Measurements from ENCODE around the gene SRCIN1. TPM values are rescaled to one million over a fixed set of nuclear protein-coding genes. Genes with fewer than 3 reads are reported as not detected.
A peak's percentile ranks its signal among the peaks of the same experiment; 100 is the strongest.
"Not testable (repeated sequence)": the region's sequence is repeated elsewhere in the genome, so short reads cannot be mapped to it uniquely, and the experiment has no call there.

SRCIN1 gene
- total RNA-seq, 1 experiment from 2014 or later, result 0.08 TPM

DNA sequence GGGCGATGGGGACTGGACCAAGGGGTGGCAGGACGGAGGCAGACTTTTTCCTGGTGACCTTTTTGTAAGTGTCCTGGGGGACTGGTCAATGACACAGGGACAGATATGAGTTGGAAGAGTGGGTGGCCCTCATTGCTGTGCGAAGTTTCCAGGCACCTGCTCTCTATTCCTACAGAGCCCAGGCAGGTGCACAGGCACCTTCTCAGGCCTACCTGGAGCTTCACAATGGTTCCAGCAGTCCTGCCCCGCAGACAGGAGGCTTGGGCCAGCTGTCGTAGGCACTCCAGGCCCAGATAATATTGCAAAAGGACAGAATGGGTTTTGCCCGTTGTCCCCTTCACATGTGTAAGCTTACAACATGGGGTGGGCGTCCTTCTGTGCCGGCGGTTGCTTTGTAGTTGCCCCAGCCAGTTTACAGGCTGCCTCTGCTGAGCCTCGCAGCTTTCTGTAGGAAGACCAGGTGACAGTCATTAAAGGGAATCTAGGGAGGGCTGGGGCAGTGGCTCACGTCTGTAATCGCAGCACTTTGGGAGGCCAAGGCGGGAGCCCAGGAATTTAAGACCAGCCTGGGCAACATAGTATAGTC is 93.2 kb downstream of the SRCIN1 start:
- DNase-seq (ENCODE audit: low read depth), result no peak

DNA sequence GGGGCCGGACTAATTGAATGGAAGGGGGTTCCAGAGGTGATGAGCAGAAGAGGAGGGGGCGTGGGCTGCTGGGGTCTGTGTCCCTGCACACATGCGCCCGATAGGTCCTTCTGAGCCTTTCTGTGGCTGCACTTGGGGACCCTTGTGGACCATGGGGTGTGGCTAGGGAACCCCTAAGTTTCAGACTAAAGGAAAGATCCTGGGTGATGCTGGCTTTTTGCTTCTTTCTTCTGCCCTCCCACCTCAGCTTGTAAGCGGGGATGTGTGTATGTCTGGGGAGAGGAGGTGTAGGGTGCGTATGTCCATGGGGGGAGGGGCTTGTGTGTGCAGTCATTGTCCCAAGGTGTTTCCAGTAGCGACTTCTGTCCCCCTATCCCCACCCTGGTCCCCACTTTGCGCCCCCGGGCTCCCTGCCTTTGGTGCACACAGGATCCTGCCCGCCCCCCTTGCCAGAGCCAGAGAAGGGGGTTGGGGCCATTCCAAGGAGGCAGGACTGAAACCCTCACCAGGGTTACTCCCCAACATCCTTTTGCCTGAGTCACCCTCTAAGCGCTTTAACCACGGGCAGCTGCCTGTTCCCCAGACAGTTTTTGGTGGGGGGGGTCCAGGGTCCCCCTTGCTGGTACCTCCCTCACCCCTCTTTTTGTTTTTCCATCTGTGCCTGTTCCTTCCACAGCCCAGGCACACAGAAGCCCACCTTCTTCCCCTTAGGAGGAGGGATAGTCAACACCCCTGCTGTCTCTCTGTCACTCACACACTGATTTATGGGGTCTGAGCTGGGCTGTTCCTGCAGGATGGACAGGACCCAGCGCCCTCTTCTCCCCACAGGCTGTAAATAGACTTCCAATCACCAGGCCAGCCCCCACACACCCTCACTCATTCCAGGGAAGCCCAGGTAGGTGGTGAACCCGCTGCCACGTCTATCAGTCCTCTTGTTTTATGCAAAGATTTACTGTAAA is 94.3 kb downstream of the SRCIN1 start:
- DNase-seq (ENCODE audit: low read depth), result peak; percentile 38

DNA sequence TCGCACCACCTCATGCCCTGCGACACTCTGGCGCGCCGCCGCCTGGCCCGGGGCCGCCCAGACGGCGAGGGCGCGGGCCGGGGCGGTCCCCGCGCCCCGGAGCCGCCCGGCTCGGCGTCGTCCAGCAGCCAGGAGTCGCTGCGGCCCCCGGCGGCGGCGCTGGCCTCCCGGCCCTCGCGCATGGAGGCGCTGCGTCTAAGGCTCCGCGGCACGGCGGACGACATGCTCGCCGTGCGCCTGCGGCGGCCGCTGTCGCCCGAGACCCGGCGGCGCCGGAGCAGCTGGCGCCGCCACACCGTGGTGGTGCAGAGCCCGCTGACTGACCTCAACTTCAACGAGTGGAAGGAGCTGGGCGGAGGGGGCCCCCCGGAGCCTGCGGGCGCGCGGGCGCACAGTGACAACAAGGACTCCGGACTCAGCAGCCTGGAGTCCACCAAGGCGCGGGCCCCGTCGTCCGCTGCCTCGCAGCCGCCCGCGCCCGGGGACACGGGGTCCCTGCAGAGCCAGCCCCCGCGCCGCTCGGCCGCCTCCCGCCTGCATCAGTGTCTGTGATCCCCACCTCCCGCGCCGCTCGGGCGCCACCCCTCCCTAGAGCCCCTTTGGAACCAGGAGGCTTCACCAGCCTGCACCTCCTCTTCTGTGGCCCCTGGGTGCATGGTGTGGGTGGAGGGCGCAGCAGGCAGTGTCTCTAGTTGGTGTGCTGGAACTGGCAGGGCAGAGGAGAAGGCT is 95.2 kb downstream of the SRCIN1 start:
- no peak for DNase-seq (ENCODE audit: low read depth)

DNA sequence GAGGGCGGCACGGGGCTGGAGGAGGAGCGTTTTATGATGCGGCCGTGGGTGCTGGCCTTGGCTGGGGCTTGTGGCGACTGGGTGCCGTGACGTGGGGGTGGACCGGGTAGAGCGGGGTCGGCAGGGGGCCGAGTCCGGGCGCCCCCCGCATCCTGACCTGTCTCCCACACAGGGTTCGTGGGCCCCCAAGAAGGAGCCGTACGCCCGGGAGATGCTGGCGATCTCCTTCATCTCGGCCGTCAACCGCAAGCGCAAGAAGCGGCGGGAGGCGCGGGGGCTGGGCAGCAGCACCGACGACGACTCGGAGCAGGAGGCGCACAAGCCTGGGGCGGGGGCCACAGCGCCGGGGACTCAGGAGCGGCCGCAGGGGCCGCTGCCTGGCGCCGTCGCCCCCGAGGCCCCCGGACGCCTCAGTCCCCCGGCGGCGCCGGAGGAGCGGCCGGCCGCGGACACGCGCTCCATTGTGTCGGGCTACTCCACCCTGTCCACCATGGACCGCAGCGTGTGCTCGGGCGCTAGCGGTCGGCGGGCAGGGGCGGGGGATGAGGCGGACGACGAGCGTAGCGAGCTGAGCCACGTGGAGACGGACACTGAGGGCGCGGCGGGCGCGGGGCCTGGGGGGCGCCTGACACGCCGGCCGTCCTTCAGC is 95.9 kb downstream of the SRCIN1 start:
- no peak for DNase-seq (ENCODE audit: low read depth)

DNA sequence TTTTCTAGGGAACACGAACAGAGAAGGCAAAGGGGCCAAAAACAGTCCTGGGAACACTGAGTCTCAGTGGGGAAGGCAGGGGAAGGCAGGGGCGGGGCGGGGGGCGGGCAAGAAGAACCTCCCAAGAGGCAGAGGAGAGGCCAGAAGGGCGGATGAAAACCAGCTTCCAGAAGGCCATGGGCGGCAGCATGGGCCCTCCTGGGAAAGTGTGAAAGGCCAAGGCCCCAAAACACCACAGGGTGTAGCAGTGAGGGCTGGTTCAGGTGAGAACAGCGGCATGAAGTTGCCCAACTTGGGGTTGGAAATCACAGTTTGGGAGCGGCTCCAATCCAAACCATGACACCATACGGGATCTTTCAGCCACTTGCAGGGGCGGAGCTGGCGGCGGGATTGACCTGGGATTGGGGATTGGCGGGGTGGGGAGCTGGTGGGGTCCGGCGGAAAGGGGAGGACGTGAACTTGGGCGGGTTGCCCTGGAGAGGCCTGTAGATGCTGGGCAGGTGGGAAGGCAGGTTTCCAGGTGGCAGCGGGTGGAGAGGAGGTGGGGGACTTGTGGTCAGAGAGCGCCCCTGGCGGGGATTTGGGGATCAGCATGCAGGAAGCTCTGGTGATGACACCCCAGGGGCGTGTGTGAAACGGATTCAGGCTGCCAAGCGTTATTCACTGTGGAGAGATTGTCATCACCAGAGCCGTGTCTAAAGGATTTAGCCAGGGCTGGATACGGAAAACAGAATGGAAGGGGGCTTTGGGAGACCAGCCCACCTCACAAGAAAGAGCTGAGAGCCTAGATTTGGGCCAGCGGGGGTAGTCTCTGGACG is 96.6 kb downstream of the SRCIN1 start:
- peak; percentile 58 for DNase-seq (ENCODE audit: low read depth)

DNA sequence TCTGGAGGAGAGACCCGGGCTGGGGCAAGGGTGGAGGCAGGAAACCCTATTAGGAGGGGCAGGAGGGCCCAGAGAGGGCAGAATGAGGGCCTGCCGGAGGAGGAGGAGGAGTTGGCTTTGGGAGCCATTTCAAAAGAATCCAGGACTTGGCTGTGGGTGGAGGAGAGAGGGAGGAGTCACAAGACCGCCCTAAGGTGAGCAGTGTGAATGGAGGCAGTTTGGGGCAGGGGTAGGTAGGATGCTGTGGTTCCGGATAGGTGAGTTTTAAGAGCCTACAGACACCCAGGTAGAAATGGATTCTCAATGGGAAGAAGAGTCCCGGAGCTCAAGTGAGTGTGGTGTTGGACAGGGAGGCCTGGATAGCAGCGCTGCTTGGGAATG is 97.2 kb downstream of the SRCIN1 start:
- DNase-seq (ENCODE audit: low read depth), result no peak

DNA sequence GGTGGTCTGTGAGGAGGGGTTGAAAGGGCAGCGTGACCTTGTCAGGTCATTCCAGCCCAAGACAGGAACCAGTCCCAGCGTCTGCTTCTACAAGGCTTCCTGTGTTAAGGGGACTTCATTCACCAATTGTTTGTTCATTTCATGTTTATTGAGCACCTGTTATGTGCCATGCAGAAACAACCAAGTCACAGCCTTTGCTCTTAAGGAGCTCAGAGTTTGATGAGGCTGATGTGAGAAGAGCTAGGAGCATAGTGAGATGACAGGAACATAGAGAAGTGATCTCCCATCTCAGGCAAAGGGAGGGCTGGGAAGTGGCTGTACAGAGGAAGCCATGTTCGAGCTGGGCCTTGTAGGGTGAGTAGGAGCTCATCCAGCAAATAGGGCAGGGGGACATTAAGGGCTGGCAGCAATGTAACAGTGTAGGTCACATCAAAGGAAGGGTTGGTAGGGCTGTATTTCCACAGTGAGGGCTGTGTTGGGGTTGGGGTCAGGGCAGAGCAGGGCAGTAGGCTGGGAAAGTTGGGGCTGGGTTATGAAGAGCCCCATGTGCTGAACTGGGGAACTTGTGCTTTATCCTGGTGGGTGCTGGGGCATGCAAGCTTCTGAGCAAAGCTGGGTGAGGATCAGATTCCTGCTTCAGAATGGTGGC is 97.7 kb downstream of the SRCIN1 start:
- DNase-seq (ENCODE audit: low read depth), result no peak

DNA sequence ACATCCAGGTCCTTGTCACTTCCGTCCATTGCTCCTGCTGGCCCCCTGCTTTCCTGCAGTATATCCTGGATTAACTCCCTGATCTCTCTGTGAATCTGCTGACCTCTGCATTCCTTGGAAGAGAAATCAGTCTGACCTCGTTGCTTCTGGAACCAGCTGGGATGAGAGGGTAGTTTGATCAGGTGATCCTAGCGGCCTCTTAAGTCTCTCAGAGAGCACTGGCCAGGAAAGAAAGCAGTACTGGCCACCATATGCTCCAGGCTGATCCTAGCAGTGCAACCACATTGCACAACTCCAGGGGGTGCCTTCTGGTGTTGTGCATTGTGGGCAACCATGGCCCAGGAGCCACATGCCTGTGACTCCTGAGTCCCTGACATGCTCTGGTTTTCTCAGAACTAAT is 98.3 kb downstream of the SRCIN1 start:
- no peak for DNase-seq (ENCODE audit: low read depth)

DNA sequence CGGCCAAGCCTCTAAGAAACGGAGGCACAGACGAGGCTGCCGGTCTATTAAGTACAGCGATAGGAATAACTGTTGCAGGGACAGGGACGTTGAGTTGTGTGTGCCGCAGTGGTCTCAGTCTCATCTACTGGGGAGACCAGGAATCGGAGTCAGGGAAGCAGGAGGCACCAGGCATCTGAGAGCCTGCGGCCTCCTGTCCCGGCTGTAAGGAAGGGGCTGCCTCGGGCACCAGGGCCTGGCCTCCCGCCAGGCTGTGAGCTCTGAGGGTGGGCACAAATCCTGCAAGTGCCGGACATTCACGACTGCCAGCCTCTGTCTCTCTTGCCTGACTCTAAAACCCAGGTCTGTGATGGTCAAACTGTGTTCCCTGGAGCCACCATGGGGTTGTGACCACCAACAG is 101.5 kb downstream of the SRCIN1 start:
- no peak for DNase-seq (ENCODE audit: low read depth)

DNA sequence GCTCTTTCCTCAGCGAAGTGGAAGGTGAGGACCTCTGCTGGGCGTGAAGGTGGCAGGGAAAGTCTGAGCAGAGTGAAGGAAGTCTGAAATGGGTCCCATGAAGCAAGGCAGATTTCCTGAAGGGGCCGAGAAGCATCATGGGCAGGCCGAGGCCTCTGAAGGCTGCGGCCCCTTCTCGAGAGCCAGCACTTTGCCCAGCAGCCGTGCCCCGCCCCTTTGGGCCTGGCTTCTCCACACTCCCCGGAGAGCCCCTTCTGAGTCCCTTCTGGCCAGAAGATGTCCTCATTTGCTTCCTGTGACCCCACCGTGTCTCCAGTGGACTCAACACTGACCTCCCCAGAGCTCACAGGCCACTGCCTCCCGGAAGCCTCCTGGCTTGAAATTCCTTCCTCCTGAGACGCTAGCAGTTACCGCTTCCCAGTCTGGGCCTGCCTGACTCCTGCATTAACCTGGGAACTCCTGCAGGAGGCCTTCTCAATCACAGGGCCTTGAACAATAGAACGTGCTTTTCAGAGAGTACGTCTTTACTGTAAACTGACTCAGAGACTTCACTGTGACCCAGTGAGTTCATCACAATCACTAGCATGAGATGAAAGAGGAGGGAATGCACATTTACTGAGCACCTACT is 102.4 kb downstream of the SRCIN1 start:
- not testable (repeated sequence) for DNase-seq (ENCODE audit: low read depth)

DNA sequence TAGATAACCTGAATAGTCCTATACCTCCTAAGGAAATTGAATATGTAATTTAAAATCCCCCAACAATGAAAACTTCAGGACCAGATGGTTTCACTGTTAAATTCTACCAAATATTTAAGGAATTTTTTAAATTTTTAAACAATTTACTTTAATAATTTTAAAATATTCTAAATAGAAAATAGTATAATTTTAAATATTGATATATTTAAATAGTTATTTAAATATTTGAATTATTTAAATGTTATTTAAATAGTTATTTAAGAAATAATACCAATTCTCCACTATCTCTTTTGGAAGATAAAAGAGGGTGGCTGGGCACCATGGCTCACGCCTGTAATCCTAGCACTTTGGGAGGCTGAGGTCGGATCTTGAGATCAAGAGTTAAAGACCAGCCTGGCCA is 104.0 kb downstream of the SRCIN1 start:
- DNase-seq (ENCODE audit: low read depth), result not testable (repeated sequence)

DNA sequence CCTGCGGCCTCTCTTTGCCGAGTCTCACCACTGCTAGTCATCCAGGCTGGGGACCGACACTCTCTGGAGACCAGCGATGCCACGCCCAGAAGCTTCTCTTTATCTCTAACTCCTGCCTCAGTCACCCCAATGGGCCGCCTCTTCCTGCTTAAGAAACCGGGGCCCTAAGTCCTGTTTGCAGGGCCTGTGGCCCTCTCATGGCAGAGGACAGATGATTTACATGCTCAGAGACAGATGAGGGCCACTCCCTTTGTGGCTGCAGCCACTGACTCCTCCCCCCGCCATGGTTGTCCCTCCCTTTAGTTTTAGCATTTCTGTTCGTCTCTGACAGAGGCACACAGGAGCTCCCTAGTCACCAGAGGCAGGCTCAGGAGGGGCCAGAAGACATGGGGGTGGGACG is 106.5 kb downstream of the SRCIN1 start:
- DNase-seq (ENCODE audit: low read depth), result not testable (repeated sequence)

DNA sequence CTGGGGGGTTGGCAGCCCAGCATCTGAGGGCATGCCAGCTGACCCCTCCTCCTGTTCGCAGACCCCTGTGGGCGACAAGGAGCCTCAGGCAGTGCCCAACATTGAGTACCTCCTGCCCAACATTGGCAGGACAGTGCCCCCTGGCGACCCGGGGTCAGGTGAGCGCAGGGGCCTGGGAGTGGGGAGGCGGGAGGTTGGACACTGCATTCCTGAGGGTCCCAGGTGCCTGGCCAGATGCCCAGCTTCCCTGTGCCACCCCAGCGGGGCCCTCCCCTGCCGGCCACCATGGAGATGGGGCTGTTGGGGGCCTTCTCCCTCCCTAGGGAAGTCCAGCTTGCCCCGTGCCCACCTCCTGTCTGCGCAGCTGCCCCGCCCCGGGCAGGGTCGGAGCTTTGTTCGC is 107.4 kb downstream of the SRCIN1 start:
- no peak for DNase-seq (ENCODE audit: low read depth)

DNA sequence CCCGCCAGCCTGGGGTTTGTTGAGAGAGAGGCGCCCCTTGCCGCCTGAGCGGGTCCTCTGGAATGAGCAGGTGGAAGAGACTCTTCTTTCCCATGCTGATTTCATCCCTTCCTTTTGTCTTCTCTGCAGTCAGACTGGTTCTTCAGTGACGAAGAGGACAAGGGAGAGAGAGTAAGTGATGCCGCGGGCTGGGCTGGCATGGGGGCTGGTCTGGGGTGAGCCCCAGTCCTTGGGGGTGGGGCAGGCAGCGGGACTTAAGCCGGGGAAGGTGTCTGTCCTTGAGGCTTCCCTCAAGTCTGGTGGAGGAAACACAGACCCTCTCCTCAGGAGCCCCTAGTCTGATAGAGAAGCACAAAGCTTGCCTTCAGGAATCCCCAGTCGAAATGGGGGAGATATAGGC is 108.1 kb downstream of the SRCIN1 start:
- DNase-seq (ENCODE audit: low read depth), result not testable (repeated sequence)

DNA sequence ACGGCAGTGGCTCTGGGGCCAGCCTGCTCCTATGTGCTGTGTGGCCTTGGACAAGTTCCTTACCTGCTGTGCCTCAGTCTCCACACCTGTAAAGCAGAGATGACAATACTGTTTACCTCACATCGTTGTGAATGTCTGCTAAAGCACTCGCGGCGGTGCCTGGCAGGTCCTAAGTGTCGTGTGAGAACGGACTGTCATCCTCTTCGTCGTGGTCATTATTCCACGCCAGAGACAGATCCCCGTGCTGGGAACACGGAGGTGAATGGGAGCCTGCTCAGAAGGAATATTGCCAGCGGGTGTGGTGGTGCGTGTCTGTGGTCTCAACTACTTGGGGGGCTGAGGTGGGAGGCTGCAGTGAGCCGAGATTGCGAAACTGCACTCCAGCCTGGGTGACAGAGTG is 111.6 kb downstream of the SRCIN1 start:
- DNase-seq (ENCODE audit: low read depth), result not testable (repeated sequence)

DNA sequence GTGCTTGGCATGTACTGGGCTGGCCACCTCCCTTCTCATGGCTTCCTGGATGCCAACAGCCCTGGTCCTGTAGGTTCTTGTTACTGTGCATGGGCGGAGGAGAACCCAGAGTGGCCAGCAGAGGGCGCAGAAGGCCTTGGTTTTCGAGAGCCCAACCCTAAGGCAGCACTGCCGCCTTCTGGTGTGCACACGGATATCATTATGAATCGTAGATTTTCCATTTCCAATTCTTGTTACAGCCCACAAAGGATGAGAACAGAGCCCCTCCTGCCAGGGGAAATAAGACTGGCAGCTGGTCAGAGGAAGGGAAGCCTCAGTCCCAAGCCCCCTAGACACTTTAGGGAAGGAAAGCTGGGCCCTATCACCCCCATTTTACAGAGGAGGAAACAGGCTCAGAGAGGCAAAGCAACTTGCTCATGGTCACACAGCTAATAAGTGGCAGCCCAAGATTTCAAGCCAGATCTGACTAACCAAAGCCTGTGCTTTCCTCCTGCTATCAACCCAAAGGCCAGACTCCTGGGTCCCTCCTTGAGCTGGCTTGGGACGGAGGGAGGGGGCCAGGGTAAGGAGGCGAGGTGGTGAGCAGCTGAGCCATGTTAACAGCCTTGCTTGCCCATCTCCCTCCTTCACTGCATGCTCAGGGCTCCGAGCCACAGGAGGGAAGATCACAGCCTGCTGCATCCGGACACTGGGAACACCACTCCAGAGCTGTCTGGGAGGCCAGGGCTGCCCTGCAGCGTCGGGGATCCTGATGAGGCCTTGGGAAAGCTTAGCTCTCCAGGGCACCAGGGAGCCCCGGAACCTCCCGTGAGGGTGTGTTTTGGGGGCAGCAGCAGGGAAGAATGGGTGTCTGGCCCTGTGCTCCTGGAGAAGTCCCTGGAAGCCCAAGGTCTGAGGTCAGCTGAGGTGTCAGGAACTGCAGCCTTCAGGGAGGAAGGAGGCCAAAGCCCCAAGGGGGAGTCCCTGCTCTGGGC is 113.4 kb downstream of the SRCIN1 start:
- peak; percentile 77 for DNase-seq (ENCODE audit: low read depth)

DNA sequence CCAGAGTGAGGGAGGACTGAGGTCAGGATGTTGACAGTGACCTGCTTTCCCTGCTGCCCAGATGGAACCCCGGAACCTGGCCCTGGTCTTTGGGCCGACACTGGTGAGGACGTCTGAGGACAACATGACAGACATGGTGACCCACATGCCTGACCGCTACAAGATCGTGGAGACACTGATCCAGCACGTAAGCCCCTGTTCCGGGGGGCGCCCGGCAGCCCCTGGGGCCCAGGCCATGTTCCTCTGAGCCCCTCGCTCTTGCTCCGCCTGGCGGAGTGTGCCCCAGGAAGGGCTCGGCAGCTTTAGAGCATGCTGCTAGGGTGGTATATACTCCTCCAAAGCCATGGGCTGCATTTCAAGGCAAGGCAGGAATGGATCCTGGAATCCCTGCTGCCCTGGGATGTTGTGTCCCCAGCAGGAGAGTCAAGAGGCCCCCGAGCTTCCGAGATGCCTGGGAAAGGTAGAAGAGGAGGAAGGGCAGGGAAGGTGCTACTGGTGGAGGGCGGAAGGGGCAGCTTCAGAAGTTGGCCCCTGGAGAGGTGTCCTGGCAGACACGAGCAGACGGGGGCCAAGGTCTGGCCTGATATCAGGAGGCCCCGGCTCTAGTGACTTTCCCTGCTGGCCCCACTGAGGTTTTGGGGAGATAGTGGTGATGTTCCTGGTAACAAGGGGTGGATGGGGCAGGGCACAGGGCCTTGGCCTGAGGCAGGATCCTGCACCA is 114.2 kb downstream of the SRCIN1 start:
- DNase-seq (ENCODE audit: low read depth), result not testable (repeated sequence)

DNA sequence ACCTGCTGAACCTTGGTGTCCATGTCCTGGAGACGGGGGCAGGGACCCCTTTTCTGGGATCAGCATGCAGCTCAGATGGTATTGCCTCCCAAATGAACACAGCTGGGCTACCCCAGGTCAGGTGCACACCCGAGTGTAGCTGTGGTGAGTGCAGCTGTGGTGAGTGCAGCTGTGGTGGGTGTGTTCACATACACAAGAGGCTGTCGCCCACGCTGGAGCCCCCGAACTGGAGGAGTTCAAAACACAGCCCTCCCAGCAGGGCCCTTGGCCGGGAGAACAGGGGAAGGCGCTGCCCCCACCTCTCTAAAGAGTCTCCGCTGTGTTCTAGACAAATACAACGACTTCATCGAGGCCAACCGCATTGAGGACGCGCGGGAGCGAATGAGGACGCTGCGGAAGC is 116.0 kb downstream of the SRCIN1 start:
- not testable (repeated sequence) for DNase-seq (ENCODE audit: low read depth)

All from HT1080 (cell line).